ENCODE data around the gene SEMA3C. TPM values are rescaled to one million over a fixed set of nuclear protein-coding genes. Genes with fewer than 3 reads are reported as not detected.

SEMA3C gene
- total RNA-seq, 1 donor from 2014 or later: 34.8 TPM

DNA sequence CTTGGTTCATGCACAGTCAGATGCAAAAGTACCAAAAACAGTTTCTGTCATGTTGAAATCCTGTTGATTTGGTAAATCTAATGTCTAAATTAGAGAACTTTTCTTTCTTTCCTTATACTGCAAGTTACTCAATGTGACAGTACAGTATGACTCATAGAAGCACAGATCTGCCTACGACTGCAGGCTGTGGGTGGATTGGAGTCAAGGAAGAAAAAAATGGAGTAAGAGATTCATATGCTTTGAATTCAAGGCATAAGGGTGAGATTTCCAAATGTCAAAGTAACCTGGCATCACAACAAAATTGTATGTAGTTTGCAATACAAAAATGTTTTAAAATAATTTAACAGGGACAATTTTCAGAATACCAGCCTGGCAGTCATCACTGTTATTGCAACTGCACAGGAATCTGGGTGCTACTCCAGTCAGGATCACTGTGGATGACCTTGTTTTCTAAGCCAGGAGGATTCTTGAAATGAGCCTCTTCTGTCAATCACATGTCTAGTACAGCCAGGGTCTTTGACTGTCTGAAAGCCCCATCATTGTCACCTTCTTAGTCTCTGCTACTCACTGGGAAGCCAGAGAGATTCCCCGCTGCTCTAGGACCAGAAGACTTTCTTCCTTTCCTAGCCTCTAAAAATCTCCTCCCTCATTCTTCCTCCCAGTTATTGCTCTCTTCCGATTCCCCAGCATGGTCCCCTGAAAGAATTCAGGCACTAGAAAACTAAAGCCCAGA is 196.8 kb downstream of the SEMA3C start:
- intact Hi-C loops (cut with DNase I): no loop called here
- ATAC-seq (peak; percentile 74 to 81), DNase-seq (peak; percentile 52)

DNA sequence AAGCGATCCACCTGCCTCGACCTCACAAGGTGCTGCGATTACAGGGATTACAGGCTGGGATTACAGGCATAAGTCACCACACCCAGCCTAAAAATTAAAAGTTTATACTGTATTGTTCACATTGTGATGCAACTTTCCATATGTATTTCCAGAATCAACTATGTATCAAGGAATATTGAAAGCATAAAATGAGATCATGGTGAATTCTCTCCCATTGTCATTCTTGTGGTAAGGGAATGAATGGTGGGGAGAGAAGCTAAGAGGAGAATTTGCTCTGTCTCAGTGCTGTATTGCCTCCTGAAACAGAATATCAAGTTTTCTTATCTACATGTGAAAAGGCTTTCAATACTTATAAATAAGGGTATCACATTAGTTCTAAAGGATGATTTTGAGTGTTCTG is 198.7 kb downstream of the SEMA3C start:
- no peak for ATAC-seq
- intact Hi-C loops (cut with DNase I): no loop called here

More for the DNA sequence above, 196.8 kb downstream of the SEMA3C start:
- Histone ChIP-seq H3K36me3 (no peaks in the 10 kb centered on the region), H3K9me3 (no peaks in the 10 kb centered on the region), H3K27ac (peak overlapping the region; percentile 57), H3K4me1 (peaks cover 21% of the 10 kb centered on the region), H3K27me3 (ENCODE audit: low read depth) (no peaks in the 10 kb centered on the region), H3K4me3 (no peak overlapping the region)
- TF ChIP-seq, protein P1, sequence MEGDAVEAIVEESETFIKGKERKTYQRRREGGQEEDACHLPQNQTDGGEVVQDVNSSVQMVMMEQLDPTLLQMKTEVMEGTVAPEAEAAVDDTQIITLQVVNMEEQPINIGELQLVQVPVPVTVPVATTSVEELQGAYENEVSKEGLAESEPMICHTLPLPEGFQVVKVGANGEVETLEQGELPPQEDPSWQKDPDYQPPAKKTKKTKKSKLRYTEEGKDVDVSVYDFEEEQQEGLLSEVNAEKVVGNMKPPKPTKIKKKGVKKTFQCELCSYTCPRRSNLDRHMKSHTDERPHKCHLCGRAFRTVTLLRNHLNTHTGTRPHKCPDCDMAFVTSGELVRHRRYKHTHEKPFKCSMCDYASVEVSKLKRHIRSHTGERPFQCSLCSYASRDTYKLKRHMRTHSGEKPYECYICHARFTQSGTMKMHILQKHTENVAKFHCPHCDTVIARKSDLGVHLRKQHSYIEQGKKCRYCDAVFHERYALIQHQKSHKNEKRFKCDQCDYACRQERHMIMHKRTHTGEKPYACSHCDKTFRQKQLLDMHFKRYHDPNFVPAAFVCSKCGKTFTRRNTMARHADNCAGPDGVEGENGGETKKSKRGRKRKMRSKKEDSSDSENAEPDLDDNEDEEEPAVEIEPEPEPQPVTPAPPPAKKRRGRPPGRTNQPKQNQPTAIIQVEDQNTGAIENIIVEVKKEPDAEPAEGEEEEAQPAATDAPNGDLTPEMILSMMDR (IDR thresholded peaks at IDR 0.05): no peak

DNA sequence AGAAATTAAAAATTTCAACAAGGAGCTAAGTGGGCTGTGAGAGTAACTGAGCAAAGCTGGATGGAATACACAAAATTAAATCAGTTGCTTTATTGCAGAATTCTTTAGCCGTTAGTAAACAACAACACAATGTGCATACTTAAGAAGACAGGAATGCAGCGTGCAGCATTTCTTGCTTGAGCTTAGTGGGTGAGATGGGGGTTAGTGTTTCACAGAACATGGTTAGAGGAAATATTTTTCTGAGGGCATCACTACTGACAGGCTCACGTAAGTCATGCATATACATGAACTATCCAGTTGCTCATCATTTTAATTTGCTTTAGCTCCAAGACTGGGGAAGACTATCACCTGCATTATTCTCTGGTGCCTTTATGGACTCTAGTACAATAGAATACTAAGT is 199.6 kb downstream of the SEMA3C start:
- TF ChIP-seq, protein P1 (IDR thresholded peaks at IDR 0.05): no peak
- H3K9me3 ChIP-seq: no peaks in the 10 kb centered on the region
- peaks cover 21% of the 10 kb centered on the region for H3K4me1 ChIP-seq
- DNase-seq (no peak), ATAC-seq (no peak)
- no peak overlapping the region for H3K27ac ChIP-seq
- intact Hi-C loops (cut with DNase I): no loop called here
- no peaks in the 10 kb centered on the region for H3K36me3 ChIP-seq
- H3K4me3 ChIP-seq: no peak overlapping the region
- H3K27me3 ChIP-seq (ENCODE audit: low read depth): no peaks in the 10 kb centered on the region

More for the DNA sequence above, 198.7 kb downstream of the SEMA3C start:
- DNase-seq: no peak
- H3K9me3 ChIP-seq: no peaks in the 10 kb centered on the region
- H3K36me3 ChIP-seq: no peaks in the 10 kb centered on the region
- TF ChIP-seq, protein P1 (IDR thresholded peaks at IDR 0.05): no peak
- no peaks in the 10 kb centered on the region for H3K27me3 ChIP-seq (ENCODE audit: low read depth)
- no peak overlapping the region for H3K4me3 ChIP-seq
- peaks cover 21% of the 10 kb centered on the region for H3K4me1 ChIP-seq
- H3K27ac ChIP-seq: no peak overlapping the region

DNA sequence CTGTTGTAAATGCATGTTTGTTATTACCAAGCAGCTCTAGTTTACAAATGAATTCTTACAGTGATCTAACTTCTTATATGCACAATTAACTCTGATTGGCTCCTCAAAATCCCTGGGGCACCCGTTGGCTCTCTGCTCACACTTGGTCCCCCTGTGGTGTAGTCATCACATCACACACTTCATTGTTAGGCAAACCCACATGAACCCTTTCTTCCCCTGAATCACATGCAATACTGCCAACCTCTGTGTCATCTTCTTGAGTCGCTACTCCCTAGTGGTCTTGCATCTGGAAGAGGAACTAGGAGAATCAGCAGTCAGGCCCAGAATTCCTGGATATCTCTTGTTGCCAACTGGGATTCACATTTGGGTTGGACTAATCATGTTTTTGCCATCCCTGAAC is 207.3 kb downstream of the SEMA3C start:
- ATAC-seq (no peak), DNase-seq (no peak)
- H3K36me3 ChIP-seq: no peaks in the 10 kb centered on the region
- H3K4me3 ChIP-seq: no peak overlapping the region
- no peak overlapping the region for H3K27ac ChIP-seq
- intact Hi-C loops (cut with DNase I): no loop called here
- TF ChIP-seq, protein P1 (IDR thresholded peaks at IDR 0.05): no peak
- no peaks in the 10 kb centered on the region for H3K27me3 ChIP-seq (ENCODE audit: low read depth)
- H3K4me1 ChIP-seq: no peaks in the 10 kb centered on the region
- no peaks in the 10 kb centered on the region for H3K9me3 ChIP-seq

DNA sequence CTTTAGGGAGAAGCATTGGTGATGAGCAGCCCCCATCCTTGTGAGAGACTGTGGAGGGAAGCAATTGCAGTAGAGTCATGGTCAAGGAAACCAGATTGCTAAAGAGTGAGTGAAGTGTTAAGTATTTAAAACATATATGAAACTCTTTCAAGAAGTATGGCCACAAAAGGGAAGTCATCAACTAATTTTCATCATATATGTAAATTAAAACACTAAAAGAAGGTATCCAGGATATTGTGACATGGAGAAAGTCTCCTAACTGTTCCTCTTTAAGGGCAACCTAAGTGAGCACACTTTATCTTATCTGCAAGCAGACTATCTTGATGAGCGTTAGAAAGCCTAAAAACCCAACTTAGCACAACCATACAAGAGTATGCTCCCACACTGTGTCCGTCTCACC is 210.7 kb downstream of the SEMA3C start:
- Histone ChIP-seq H3K4me3 (no peak overlapping the region), H3K27ac (no peak overlapping the region), H3K9me3 (no peaks in the 10 kb centered on the region), H3K27me3 (ENCODE audit: low read depth) (no peaks in the 10 kb centered on the region), H3K4me1 (no peaks in the 10 kb centered on the region), H3K36me3 (no peaks in the 10 kb centered on the region)
- intact Hi-C loops (cut with DNase I): no loop called here
- TF ChIP-seq, protein P1 (IDR thresholded peaks at IDR 0.05): no peak
- no peak for DNase-seq
- peak in 1 of 2 donors; percentile 38 for ATAC-seq

All from lower lobe of right lung (tissue), 2 donors.